ENCODE results near the gene FOXL3.
"Not testable (repeated sequence)": the region's sequence is repeated elsewhere in the genome, so short reads cannot be mapped to it uniquely, and the experiment has no call there.

FOXL3 gene

DNA sequence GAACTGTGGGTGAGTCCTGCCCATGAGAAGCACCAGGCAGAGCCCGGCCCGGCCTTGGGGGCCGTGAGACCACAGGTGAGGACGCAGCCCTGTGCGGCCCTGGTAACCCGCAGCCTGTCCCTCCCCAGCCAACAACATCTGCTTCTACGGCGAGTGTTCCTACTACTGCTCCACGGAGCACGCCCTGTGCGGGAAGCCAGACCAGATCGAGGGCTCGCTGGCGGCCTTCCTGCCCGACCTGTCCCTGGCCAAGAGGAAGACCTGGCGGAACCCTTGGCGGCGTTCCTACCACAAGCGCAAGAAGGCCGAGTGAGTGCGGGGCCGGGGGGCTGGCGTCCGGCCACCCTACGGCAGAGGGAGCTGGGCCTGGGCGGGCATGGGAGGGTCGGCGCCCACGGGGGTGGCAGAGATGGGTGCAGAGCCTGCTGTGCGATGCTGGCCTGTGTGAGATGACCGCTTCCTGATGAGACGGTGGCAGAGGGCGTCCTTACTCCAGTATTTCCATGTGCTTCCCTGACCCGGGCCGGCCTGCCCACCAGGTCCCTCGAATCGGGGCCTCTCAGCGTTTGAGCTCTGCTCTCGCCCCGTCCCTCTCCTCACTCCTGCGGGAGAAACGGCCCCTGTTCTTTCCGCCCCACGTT, 34.1 kb upstream of the FOXL3 start:
- DNase-seq = no peak

DNA sequence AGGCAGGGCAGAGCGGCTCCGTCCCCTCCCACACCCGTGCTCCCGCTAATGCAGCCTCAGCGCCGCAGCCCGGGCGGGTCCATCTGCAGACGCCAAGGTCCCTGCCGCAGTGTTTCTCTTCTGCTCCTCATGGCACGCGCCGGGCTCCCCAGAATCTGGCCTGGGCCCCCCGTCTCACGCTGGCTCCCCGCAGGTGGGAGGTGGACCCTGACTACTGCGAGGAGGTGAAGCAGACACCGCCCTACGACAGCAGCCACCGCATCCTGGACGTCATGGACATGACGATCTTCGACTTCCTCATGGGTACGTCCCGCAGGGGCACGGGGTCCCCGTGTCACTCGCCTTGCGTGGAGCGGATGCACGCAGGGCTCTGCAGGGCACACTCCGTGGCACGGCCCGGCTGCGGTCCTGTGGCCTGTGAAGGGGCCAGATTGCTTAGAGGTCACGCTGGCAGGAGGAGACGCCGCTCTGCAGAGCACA, 33.5 kb upstream of the FOXL3 start:
- DNase-seq = no peak

DNA sequence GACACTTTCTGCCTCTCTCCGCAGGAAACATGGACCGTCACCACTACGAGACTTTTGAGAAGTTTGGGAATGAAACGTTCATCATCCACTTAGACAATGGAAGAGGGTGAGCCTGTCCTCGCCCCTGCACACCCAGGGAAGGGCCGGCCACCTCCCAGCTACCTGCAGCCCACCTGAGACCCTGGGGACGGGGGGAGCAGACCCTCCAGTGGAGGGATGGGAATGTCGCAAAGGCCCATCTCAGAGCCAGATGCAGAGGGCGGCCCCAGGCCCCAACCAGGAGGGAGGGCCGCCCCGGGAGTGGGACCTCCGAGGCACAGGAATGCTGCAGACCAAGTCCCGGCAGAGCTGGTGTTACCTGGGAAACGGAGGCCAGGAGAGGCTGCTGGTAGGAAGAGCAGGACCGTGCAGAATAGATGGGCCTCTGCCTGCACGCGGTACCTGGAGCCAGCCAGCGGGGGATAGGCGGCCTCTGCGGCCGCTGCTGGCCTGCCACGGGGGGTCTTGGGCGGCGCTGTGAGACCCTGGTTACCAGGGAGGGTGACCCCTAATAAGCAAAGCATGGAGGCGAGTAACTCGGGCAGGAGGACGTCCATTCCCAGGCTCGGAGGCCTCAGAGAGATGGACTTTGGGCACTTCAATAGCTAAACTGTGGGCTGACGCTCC, 32.9 kb upstream of the FOXL3 start:
- DNase-seq = no peak

DNA sequence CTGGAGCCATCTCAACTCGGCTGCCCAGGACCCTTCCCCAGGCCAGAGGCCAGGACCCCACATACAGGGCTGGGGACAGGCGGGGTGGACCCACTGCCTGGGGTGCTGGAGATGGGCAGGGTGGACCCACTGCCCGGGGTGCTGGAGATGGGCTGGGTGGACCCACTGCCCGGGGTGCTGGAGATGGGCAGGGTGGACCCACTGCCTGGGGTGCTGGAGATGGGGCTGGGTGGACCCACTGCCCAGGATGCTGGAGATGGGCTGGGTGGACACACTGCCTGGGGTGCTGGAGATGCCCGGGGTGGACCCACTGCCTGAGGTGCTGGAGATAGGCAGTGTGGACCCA, 32.4 kb upstream of the FOXL3 start:
- no peak for DNase-seq

DNA sequence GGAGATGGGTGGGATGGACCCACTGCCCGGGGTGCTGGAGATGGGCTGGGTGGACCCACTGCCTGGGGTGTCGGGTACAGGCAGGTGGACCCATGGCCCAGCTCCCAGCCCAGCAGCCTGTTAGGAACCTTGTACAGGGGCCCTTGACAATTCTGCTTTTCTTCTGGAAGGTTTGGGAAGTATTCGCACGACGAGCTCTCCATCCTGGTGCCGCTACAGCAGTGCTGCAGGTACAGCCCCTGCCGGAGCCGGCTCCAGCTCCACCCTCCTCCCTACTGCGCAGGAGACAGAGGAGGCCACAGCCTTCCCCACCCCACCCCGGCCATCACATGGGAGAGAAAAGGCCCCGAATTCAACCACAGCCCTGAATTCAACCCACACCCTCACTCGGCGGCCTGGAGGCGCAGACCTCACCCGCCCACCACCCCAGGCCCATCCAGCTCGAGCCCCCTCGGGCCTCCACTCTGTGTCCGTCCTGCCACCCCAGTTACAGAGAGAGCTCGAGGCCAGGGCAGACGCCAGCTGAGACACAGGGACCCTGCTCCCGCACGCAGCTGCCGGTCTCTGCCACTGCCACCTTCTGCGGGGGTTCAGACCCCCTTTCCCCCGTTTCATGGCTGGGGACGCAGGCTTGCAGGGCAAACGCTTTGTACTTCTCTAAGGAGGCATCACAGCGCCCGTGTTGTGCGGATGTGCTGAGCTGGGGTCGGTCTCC, 31.3 kb upstream of the FOXL3 start:
- no peak for DNase-seq

DNA sequence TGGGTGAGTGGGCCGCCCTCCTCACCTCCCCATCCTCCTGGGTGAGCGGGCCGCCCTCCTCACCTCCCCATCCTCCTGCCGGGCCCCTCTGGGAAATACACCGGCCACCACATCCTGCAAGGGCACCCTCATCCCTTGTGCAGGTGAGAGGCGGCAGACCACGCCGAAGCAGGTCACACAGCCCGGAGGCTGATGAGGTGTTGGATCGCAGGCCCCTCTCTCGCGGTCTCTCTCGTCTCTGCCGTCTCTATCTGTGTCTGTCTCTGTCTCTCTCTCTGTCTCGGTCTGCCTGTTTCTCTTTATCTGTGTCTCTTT, 30.8 kb upstream of the FOXL3 start:
- no peak for DNase-seq

DNA sequence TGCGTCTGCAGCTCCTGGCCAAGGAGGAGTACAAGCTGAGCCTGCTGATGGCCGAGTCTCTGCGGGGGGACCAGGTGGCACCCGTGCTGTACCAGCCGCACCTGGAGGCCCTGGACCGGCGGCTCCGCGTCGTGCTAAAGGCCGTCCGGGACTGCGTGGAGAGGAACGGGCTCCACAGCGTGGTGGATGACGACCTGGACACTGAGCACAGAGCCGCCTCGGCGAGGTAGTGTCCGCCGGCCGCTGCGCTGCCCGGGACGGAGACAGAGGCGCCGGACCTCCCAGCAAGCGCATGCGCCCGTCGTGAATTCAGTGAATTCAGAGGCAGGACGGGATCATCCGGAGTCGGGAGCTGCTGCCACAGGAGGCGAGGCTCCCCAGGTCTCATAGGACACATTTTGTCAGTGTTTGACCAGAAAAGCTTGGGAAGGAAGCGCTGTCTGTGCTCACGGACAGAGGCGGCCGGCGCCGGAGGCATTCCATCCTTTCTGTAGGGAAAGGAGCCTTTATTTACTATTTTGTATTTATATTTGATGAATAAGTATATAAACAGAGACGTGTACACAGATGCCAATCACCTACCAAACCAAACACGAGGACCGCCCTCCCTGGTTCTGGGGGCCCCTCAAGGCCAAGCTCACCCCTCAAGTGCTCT, 30.1 kb upstream of the FOXL3 start:
- DNase-seq = no peak

DNA sequence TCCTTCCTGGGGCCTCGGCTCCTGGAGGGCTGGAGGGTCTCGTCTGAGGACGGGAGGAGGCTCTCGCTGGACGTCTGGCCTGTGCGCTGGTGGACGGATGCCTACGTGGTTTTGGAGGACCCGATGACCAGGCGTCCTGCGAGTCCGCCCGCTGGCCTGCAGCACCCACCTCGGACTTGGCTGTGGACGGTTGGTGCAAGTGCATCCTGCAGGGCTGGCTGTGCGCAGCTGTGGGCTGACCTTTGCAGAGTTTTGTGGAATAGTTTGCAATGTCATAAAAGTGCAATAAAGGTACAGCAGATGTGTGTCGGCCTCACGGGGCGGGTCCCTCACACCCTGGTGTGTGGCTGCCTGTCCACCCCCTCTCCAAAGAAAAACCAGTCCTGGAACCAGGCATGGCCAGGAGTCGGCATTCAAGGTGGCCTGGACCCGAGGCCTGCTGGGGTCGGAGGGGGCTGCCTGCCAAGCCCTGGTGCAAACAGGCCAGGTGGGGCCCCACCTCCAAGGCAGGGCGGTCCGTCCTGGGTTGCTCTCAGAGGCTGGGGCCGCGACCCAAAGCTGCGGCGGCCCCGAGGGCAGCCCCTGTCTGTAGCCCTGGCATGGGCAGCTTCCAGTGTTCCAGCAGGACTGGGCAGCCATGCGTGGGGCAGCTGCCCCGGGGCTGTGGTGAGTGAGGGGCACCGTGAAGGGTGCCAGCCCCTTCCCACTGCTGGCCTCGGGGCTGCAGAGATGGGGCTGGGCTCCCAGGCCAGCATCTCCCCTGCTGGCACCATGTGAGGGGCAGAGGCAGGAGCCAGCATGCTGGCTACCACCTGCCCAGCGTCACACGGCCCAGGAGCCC, 29.3 kb upstream of the FOXL3 start:
- DNase-seq = no peak

DNA sequence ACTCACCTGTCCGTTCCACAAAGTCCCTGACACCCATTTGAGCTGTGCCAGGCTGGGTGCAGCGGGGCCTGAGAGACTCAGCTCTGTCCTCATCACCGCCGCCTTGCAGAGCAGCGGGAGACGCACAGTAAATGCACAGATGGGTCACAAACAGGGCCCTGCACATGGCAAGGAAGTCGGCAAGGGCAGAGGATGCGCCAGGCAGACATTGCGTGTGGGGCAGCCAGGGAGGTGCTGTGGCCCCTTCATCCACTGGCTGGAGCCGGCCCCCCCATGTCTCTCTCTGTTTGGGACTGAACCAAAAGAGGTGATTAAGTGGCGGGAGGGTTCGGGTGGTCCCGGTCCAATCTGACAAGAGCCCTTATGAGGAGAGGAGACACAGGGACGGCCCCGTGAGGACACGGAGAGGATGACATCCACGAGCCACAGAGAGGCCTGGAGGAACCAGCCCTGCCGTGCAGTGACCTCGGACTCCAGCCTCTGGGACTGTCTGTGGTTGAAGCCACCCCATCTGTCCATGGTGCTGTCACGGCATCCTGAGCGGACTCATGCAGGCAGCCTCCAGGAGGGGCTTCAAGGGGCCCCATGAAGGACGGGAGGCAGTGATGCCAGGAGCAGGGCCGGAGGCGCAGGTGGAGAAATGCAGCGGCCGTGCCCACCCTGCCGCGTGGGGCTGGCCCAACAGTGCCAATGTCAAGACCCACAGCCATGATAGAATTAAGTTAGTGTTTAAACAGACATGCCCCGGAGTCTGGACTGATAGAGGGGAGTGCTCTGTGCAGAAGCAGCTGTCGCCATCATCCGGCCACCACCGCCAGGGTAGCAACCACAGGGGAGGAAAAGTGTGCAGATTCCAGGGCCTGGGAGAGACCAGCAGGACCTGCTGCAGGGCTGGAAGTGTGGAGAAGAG, 28.4 kb upstream of the FOXL3 start:
- no peak for DNase-seq

DNA sequence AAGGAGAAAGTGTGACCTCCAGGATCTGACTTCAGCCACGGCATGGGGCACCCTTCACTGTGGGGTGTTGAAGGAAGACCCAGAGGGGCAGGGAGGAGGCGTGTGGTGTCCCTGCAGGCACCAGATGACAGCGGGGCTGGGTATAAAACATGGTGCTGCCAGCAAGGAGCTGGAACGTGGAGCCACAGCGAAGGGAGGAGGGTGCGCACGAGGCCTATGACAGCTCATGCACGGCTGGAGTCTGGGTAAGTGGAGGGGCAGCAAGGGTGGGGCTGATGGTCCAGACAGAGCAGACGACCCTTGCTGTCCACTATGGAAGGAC, 27.8 kb upstream of the FOXL3 start:
- DNase-seq = no peak

DNA sequence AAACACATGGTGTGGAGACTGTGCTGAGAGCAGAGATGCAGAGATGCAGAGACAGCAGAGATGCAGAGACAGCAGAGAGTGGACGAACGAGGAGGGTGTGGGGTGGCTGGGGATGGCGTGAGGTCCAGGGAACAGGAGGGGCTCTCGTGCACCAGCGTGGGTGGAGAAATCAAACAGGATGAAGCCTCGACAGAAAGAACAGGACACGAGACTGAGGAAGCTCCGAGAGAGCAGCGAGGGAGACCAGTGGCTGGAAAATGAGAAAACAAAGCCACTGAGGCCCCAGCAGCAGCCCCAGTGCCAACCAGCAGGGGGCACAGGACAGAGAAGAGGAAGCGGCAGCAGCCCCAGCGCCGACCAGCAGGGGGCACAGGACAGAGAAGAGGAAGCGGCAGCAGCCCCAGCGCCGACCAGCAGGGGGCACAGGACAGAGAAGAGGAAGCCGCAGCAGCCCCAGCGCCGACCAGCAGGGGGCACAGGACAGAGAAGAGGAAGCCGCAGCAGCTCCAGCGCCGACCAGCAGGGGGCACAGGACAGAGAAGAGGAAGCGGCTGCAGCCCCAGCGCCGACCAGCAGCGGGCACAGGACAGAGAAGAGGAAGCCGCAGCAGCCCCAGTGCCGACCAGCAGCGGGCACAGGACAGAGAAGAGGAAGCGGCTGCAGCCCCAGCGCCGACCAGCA, 27.2 kb upstream of the FOXL3 start:
- not testable (repeated sequence) for DNase-seq

DNA sequence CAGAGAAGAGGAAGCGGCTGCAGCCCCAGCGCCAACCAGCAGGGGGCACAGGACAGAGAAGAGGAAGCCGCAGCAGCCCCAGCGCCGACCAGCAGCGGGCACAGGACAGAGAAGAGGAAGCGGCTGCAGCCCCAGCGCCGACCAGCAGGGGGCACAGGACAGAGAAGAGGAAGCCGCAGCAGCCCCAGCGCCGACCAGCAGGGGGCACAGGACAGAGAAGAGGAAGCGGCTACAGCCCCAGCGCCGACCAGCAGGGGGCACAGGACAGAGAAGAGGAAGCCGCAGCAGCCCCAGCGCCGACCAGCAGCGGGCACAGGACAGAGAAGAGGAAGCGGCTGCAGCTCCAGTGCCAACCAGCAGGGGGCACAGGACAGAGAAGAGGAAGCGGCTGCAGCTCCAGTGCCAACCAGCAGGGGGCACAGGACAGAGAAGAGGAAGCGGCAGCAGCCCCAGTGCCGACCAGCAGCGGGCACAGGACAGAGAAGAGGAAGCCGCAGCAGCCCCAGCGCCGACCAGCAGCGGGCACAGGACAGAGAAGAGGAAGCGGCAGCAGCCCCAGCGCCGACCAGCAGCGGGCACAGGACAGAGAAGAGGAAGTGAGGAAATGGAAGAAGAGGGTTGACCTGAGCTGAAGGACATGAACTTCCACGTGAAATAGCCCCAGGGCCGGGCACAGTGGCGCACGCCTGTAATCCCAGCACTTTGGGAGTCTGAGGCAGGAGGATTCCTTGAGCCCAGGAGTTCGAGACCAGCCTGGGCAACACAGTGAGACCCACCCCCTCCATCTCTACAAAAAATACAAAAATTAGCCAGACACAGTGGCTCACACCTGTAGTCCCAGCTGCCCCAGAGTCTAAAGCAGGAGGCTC, 26.3 kb upstream of the FOXL3 start:
- not testable (repeated sequence) for DNase-seq

DNA sequence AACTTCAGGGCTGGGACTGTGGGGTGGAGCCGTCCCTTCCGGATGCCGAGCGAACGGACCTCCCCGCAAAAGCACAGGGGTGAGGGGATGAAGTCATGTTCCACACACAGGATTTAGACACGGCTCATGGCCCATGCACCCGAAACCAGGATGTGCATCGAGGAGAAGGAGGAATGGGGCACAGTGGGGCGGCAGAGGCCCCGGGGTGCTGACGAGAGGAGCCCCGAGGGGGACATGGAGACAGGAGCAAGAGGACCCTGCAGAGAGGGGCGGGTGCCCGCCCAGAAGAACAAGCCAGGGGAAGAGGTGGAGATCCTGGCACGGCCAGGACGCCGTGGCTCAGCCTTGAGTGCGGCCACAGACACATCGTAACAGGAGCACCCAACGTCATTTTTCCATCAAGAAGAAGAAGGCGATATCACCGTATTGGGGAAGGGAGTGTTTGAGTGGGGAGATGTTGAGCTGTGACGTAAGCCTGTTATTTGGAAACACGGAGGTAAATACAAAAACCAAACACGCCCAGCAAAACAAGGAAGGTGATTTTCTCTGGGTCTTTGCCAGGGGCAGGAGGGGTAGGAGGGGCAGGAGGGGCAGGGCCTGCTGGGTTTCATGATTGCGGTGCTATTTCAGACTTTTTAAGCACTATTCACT, 25.3 kb upstream of the FOXL3 start:
- no peak for DNase-seq

DNA sequence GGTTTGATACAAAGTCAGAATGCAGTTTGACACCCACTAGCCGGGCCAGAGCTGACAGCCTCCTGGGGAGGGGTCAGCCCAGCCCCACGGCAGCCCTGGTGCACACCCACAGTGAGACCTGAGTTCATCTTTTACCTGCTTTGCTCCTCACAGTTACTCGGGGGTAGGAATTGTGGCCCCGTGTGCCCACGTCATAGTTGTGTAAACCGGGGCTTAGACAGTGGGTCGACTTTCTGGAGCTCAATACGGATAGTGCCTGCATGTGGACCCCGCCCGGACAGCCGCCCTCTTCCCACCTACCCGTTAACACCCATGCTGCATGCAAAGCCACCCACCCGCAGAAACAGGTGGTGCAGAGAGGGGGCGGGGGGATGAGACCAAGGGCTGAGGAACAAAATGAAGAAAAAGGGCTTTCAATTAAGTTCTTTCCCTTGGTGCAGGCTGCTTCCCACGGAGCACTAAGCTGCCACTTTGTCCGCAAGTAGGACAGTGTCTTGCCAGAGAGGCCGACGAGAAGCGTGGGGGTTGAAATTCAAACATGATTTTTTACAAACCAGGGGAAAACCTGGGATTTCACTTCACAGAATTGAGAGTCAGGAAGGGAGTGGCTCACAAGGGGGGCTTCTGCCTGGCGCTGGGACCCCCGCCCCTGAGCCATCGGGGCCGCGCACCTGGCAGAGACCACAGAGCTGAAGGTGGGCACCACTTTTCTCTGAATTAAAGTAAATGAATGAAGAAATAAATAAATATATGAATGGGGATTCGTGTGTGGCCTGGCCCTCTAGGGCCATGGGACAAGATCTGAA, 24.6 kb upstream of the FOXL3 start:
- DNase-seq = no peak

DNA sequence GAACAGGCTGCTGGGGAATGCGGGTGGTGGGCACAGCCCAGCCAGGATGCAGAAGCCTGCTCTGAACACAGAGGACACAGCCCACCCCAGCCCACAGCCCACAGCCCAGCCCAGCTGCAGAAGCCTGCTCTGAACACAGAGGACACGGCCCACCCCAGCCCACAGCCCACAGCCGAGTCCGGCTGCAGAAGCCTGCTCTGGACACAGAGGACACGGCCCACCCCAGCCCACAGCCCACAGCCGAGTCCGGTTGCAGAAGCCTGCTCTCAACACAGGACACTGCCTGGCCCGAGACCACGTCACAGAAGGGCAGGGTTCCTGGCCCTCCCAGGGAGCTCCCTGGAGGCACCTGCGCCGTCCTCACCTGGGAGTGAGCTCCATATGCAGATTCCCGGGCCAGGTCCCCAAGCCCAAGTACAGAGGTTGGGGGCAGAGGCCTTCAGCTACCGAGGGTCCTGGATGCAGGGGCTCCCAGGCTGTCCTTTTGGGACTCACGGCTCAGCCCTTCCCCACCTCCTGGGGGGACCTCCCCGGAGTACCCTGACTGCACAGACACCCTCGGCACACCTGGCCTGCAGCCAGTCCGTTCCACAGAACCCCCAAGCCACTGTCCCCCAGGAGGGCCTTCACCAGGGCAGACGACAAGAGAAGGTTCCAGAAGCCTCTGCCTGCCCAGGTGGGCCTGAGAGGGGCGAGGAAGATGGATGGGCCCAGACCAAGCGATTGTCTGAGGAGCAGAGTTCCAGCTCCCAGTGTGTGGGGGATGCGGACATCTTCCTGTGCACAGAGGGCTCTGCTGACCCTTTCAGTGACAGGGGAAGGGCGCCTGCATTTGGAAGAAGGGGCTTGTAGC, 23.7 kb upstream of the FOXL3 start:
- DNase-seq = no peak

DNA sequence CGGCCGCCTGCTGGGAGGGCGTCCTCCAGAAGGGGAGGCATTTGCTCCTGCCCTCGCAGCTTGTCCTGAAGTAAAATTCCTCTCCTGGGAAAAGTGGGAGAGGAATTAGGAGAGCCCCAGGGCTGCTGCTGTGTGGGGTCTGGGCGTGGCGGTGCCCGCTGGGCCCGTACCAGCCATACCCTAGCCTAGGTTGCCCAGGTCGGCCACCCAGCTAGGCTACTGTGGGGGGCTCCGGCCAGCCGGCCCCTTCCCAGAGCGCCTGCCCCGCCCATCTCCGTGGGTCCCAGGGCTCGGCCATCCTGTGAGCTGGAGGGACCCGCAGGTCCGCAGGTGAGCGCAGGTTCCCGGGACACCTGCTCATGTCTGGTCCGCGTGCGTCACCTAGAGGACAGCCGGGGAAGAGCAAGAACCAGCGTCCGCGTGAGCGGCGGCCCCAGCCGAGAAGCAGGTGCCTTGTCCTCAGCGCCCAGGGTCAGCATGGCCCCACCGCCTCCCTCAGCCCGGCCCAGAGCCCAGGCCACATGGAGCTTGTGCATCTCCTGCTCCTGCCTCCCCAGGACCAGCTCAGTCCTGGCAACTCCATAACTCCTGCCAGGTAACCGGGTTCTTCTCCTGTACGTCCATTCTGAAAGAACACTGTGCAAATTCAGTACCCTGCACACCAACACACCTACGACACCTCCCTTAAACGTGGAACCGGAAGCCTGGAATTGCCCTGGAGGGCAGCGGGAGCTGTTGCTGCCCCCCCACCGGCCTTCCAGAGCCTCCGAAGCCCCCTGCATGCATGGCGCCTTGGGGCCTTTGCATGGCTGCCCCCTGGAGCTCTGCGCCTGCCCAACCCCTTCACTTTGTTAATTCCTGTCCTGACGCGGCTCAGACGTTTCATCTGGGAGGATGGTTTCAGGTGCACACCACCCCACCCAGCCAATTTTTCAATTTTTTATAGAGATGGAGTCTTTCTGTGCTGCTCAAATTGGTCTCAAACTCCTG, 22.8 kb upstream of the FOXL3 start:
- DNase-seq = no peak

DNA sequence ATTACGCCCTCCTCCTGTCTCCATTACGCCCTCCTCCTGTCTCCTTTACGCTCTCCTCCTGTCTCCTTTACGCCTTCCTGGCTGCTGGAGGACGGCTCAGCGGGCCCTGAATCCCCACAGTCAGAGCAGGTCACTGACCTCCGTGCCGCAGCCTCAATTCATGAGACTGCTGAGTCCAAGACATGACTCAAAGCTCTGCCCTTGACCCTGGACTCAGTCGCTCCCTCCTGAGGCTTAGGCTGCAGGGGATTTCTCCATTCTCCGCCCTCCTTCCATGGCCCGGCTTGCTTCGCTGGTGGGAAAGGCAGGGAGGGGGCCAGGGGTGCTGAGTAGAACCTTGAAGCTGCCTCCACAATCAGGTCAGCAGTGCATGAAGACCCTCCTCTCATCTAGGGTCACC, 21.0 kb upstream of the FOXL3 start:
- no peak for DNase-seq
